ENCODE results near the gene WFS1.

- TF ChIP-seq GATA2 (IDR thresholded peaks at IDR 0.05; ENCODE audit: low read depth, low read length) (no peak), GATA3 (IDR thresholded peaks at IDR 0.05; ENCODE audit: low read depth, low read length) (no peak)
These were observed 78.8 kb downstream of the WFS1 start for GRCh38 chr4:6348408-6348807.
